ENCODE data around the gene KLF16. TPM values are rescaled to one million over a fixed set of nuclear protein-coding genes. Genes with fewer than 3 reads are reported as not detected.

KLF16 gene
- total RNA-seq, 1 experiment from 2014 or later: 64.0 TPM

- H3K27ac Mint-ChIP-seq: no peak overlapping the region
- ChIA-PET CTCF (interaction anchor here (0.6 to 2.3 kb wide), 4 partner anchors 15 to 262 kb away, joined by 3 to 14 read pairs (median 4); no protein-coding TSS in a partner anchor), POLR2A (no interaction called here)
- ATAC-seq: no peak
- no peaks in the 10 kb centered on the region for H3K9me3 Mint-ChIP-seq
- TF ChIP-seq ZSCAN18 (CRISPR knock-in tag; IDR thresholded peaks at IDR 0.05): no peak
- no peak for TF ChIP-seq ZNF396 (CRISPR knock-in tag; IDR thresholded peaks at IDR 0.05; ENCODE audit: borderline replicate concordance)
- TF ChIP-seq E2F5 (CRISPR knock-in tag; IDR thresholded peaks at IDR 0.05): no peak
- no peak for TF ChIP-seq ATF6 (CRISPR knock-in tag; IDR thresholded peaks at IDR 0.05)
- no peak for TF ChIP-seq CREB1 (CRISPR knock-in tag; IDR thresholded peaks at IDR 0.05)
- TF ChIP-seq, protein P1, sequence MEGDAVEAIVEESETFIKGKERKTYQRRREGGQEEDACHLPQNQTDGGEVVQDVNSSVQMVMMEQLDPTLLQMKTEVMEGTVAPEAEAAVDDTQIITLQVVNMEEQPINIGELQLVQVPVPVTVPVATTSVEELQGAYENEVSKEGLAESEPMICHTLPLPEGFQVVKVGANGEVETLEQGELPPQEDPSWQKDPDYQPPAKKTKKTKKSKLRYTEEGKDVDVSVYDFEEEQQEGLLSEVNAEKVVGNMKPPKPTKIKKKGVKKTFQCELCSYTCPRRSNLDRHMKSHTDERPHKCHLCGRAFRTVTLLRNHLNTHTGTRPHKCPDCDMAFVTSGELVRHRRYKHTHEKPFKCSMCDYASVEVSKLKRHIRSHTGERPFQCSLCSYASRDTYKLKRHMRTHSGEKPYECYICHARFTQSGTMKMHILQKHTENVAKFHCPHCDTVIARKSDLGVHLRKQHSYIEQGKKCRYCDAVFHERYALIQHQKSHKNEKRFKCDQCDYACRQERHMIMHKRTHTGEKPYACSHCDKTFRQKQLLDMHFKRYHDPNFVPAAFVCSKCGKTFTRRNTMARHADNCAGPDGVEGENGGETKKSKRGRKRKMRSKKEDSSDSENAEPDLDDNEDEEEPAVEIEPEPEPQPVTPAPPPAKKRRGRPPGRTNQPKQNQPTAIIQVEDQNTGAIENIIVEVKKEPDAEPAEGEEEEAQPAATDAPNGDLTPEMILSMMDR (IDR thresholded peaks at IDR 0.05): no peak
- TF ChIP-seq ZNF219 (CRISPR knock-in tag; IDR thresholded peaks at IDR 0.05; ENCODE audit: borderline replicate concordance): no peak
- TF ChIP-seq AR (CRISPR knock-in tag; IDR thresholded peaks at IDR 0.05): no peak
- TF ChIP-seq ZNF425 (CRISPR knock-in tag; conservative IDR thresholded peaks at IDR 0.05): no peak
- no peak for TF ChIP-seq IRF1 (CRISPR knock-in tag; IDR thresholded peaks at IDR 0.05)
- no peak for TF ChIP-seq SMAD4 (CRISPR knock-in tag; IDR thresholded peaks at IDR 0.05)
- no peak for TF ChIP-seq E2F1 (CRISPR knock-in tag; IDR thresholded peaks at IDR 0.05)
- no peak for TF ChIP-seq USF2 (CRISPR knock-in tag; IDR thresholded peaks at IDR 0.05)
- no peak for TF ChIP-seq ELF4 (CRISPR knock-in tag; IDR thresholded peaks at IDR 0.05; ENCODE audit: low read depth)
- TF ChIP-seq FOXJ3 (CRISPR knock-in tag; IDR thresholded peaks at IDR 0.05; ENCODE audit: borderline replicate concordance): no peak
- no peak for TF ChIP-seq MXD4 (CRISPR knock-in tag; IDR thresholded peaks at IDR 0.05; ENCODE audit: borderline replicate concordance)
- TF ChIP-seq ATF3 (CRISPR knock-in tag; conservative IDR thresholded peaks at IDR 0.05): no peak
- 0 out of 2 replicates have a peak, but pooled peaks cover under 1% of the 10 kb centered on the region for H3K4me1 Mint-ChIP-seq
- no peak overlapping the region for H3K4me3 Mint-ChIP-seq
- no peak for DNase-seq (ENCODE audit: low spot score)
- no peaks in the 10 kb centered on the region for H3K36me3 Mint-ChIP-seq
- H3K27me3 Mint-ChIP-seq (ENCODE audit: low read depth): peaks cover 4% of the 10 kb centered on the region
Observed at GRCh38 chr19:1807695-1808394, 55.5 kb downstream of the KLF16 start.

Data from WTC11 (cell line).